Kidney (tissue), 14 donors: Measurements from ENCODE around the gene CD69. TPM values are rescaled to one million over a fixed set of nuclear protein-coding genes. Genes with fewer than 3 reads are reported as not detected.
A peak's percentile ranks its signal among the peaks of the same experiment; 100 is the strongest.

Experiments
- DNase-seq, 5 donors: peaks; one replicate each; pipeline ENCODE4 v3.0.0-alpha.2; 2013 to 2020
- FAIRE-seq: peaks from 2 replicates; lab custom pipeline; 2012; peaks lifted over from hg19 to GRCh38; lab: Jason Lieb, UNC
- H3K27ac ChIP-seq, 2 donors: one replicate each; pipeline ENCODE4 v1.7.0; 2013; ENCODE audit warnings: low read depth in 2 of 2, low read length in 2 of 2, inconsistent platforms in 1 of 2
- H3K27me3 ChIP-seq: one replicate; pipeline ENCODE4 v1.7.1; 2013; ENCODE audit warnings: low read length, inconsistent platforms; ENCODE audit not compliant: control insufficient read depth, insufficient read depth
- H3K36me3 ChIP-seq, 3 donors: one replicate each; pipeline versions ENCODE4 v1.7.0 to v1.7.1; 2013; ENCODE audit warnings: low read length in 3 of 3, control low read depth in 1 of 3, inconsistent platforms in 1 of 3; ENCODE audit not compliant: insufficient read depth in 3 of 3, control insufficient read depth in 2 of 3
- H3K4me1 ChIP-seq, 3 donors: one replicate each; pipeline versions ENCODE4 v1.7.0 to v1.7.1; 2013; ENCODE audit warnings: low read length in 3 of 3, inconsistent platforms in 1 of 3, low read depth in 1 of 3; ENCODE audit not compliant: control insufficient read depth in 2 of 3, insufficient read depth in 2 of 3
- H3K4me3 ChIP-seq, 3 donors: one replicate each; pipeline versions ENCODE4 v1.7.0 to v1.8.1; 2013; ENCODE audit warnings: low read length in 3 of 3, control low read depth in 1 of 3, inconsistent platforms in 1 of 3
- H3K9ac ChIP-seq, 3 donors: one replicate each; pipeline versions ENCODE4 v1.7.0 to v1.7.1; 2013; ENCODE audit warnings: low read length in 3 of 3, control low read depth in 1 of 3, inconsistent platforms in 1 of 3
- H3K9me3 ChIP-seq, 3 donors: one replicate each; pipeline versions ENCODE4 v1.7.0 to v1.7.1; 2013; ENCODE audit warnings: low read length in 3 of 3, control low read depth in 1 of 3, inconsistent platforms in 1 of 3; ENCODE audit not compliant: control insufficient read depth in 2 of 3, insufficient read depth in 1 of 3
- intact Hi-C: fragments of 100-400 bp; cut with DNase I; formaldehyde crosslinking; loops from one replicate; pipeline ENCODE4 v1.11.1; 2022
- polyA plus RNA-seq: library from polyadenylated mRNA; stranded (reverse); fragments of 350-450 nt; fragmentation: Illumina TruSeq; extraction: RNeasy Lipid Tissue Mini Kit (QIAGEN cat#74804); gene quantifications from one replicate; pipeline ENCODE4 v1.2.3, GENCODE V29; 2014; ENCODE audit warnings: low read depth, low replicate concordance; ENCODE audit not compliant: insufficient read depth
- total RNA-seq: library from RNA; stranded (reverse); fragmentation: NEBNext Ultra II Directional; extraction: Animal tissue kit (Norgen Biotek cat#: 25700); gene quantifications from one replicate; pipeline ENCODE4 v1.2.1, GENCODE V29; 2021
- TF ChIP-seq, protein P1 (sequence below): IDR thresholded peaks from 3 replicates; pipeline ENCODE4 v1.5.1; 2012; ENCODE audit warnings: mild to moderate bottlenecking, moderate library complexity, borderline replicate concordance; ENCODE audit not compliant: insufficient read depth; ENCODE audit errors: extremely low read depth
- donor health status: control.
- donor health status: control.
- donor health status: control.
- donor health status: control.
- donor health status: control.
- donor health status: DM: yes; HTN: yes; CAD: no.
- donor health status: Normal renal cell carcinoma (clear cell type).

CD69 gene
- total and polyA plus RNA-seq, 2 donors from 2014 or later, result 2.2 to 25.0 TPM

DNA sequence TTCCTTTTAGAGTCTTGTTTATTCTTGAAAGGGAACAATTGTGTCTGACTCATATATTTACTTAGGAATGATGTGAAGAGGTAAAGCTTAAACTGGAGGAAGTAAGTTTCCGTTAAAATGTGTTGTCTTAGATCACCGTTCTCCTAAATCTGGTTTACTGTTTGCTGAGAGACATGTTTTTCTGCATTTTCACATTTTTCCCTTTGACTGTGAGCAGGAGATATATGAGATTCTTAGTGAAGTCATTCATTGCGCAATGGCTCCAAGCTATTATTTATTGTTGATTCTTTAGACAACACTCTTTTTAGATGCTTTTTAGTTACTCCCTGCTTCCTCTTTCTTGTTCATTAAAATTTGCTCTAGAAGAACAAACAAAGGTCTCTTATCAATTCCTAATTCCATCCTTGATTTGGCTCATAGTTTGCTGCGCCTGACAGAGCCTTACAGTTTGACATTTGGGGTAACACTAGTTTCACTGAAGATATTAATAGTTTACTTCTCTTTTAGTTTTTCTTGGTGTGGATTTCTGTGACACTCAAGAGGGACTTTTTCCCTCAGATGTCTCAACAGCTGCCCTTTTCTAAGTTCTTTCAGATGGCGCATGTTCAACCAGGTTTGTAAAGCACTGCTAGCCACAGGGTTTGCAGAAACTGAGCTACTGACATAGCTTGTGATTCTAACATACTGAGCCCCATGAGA, 39.2 kb downstream of the CD69 start:
- Histone ChIP-seq H3K27me3 (no peaks in the 10 kb centered on the region), H3K9ac (no peak overlapping the region), H3K4me3 (no peak overlapping the region), H3K36me3 (no peaks in the 10 kb centered on the region), H3K27ac (no peak overlapping the region), H3K4me1 (peaks cover 0 to 2% (median 0%) of the 10 kb centered on the region in 3 donors), H3K9me3 (no peaks in the 10 kb centered on the region)
- intact Hi-C loops, result no loop called here
- TF ChIP-seq, protein P1, sequence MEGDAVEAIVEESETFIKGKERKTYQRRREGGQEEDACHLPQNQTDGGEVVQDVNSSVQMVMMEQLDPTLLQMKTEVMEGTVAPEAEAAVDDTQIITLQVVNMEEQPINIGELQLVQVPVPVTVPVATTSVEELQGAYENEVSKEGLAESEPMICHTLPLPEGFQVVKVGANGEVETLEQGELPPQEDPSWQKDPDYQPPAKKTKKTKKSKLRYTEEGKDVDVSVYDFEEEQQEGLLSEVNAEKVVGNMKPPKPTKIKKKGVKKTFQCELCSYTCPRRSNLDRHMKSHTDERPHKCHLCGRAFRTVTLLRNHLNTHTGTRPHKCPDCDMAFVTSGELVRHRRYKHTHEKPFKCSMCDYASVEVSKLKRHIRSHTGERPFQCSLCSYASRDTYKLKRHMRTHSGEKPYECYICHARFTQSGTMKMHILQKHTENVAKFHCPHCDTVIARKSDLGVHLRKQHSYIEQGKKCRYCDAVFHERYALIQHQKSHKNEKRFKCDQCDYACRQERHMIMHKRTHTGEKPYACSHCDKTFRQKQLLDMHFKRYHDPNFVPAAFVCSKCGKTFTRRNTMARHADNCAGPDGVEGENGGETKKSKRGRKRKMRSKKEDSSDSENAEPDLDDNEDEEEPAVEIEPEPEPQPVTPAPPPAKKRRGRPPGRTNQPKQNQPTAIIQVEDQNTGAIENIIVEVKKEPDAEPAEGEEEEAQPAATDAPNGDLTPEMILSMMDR, result no peak
- FAIRE-seq (no peak), DNase-seq (peak in 1 of 5 donors; percentile 45)

DNA sequence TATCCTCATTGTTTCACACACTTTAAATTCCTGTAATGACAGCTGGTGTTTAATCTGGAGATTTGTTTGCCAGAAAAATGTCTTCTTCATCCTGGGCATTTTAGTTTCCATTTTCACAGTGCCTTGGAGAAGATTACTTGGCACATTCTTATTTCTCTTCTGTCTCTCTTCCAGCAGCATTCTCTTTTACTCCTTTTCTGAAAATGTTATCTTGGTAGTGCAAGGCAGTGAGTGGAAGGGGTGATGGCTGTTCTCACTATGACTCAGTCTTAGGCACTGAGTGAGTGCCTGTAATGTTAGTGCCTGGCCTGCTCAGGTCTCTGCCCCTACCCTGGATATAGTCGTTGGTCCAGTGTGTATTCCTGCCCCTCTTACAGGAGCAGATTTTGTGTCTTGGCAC, 40.9 kb downstream of the CD69 start:
- TF ChIP-seq, protein P1, result no peak
- intact Hi-C loops, result no loop called here
- peaks cover 0 to 2% (median 0%) of the 10 kb centered on the region in 3 donors for H3K4me1 ChIP-seq
- no peaks in the 10 kb centered on the region for H3K36me3 ChIP-seq
- H3K9ac ChIP-seq, result no peak overlapping the region
- no peak overlapping the region for H3K27ac ChIP-seq
- H3K4me3 ChIP-seq, result no peak overlapping the region
- no peaks in the 10 kb centered on the region for H3K27me3 ChIP-seq
- FAIRE-seq (no peak), DNase-seq (no peak)
- no peaks in the 10 kb centered on the region for H3K9me3 ChIP-seq

DNA sequence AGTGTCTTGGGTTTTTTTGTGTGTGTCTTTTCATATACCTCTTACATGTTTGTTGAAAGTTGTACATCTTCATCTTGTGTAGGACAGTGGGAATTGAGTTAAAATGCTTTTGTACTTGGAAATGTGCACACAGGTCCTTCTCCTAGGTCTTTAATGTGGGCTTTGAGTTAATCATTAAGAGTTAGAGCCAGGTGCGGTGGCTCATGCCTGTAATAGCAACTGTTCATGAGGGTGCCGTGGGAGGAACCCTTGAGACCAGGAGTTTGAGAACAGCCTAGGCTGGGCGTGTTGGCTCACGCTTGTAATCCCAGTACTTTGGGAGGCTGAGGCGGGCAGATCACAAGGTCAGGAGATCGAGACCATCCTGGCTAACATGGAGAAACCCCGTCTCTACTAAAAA, 41.7 kb downstream of the CD69 start:
- DNase-seq (peak in 3 of 5 donors; percentile 26 to 53 (median 33)), FAIRE-seq (no peak)
- intact Hi-C loops, result no loop called here
- Histone ChIP-seq H3K4me1 (peaks cover 0 to 2% (median 0%) of the 10 kb centered on the region in 3 donors), H3K27ac (no peak overlapping the region), H3K9ac (no peak overlapping the region), H3K27me3 (no peaks in the 10 kb centered on the region), H3K9me3 (no peaks in the 10 kb centered on the region), H3K4me3 (no peak overlapping the region), H3K36me3 (no peaks in the 10 kb centered on the region)
- TF ChIP-seq, protein P1, result no peak
